Urothelium cell line (cell line): Measurements from ENCODE around the gene CPHXL2.

Source experiments
- DNase-seq: peaks from one replicate; pipeline ENCODE4 v3.0.0; 2011; ENCODE audit warnings: low spot score, mixed read lengths
- FAIRE-seq: peaks from 2 replicates; lab custom pipeline; 2011; peaks lifted over from hg19 to GRCh38; lab: Jason Lieb, UNC

The CPHXL2 gene

DNA sequence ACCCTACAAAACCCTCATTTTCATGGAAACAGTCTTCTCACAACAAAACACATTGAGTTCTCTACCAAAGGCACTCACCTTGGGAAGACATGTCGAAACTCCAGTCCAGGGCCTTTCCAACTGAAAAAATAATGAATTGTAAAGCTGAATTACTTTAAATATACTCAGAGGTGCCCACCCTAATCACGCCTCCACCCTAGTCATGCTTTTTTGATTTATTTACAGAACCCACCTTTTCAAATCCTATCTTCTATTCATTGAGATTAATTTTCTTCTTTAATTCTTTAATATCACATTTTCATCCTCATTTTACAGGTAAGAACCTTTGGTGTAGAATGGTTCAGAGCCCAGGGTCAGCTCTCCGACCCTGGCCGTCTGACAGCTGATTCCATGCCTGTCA lies at the start of gene CPHXL2:
CPHXL2 (minus strand) TSS at position 101 of the 400 bp plus-strand sequence; CDS start at position 91, 10 bp downstream.
- no peak for FAIRE-seq

DNA sequence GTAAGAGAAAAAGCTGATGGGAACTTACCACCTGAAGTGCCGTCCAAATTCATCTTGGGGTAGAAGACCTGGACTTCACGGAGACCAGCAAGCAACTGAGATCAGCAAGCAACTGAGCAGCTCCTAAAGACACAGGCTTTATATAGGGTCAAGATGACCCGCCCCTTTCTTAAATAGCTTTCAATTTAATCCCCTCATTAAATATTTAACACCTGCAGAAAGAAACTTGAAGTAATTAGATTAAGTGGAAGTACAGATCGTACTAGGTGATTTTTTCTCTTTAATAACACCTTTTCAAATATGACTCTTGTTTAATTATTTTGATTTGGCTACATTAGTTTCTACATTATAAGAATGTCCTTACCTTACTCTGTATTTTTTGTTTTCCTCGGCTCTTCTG lies 49.6 kb upstream of the CPHXL2 start, which contains the start of gene CPHXL:
CPHXL (minus strand) TSS at position 101 of the 400 bp plus-strand sequence; CDS start at position 53, 48 bp downstream.
- FAIRE-seq = no peak
- no peak for DNase-seq

More for the DNA sequence above, at the start of gene CPHXL2:
- no peak for DNase-seq

GRCh38 chr16:75718452-75718851 lies 41.6 kb upstream of the CPHXL2 start:
- FAIRE-seq (no peak), DNase-seq (no peak)

- no peak for FAIRE-seq
- DNase-seq = no peak
Observed at GRCh38 chr16:75714661-75715060, 37.9 kb upstream of the CPHXL2 start.

DNA sequence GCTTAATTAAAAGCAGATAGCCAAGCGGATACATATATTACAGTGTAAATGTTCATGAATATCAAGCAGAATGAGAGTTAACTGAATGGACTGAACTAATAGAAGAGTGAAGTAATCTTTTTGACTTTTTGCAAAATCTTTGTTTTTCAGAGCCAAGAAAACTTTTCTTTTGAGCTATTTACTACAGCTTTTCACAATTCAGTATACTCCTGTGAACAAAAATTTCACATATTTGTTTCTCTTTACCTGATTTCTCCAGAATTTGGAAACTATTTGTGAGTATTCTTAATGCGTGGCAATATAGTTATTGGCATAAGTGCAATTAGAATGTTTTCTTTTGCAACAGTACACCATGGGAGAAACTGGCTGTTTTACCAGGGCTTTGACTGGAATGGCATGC lies 33.5 kb upstream of the CPHXL2 start:
- DNase-seq (no peak), FAIRE-seq (no peak)

DNA sequence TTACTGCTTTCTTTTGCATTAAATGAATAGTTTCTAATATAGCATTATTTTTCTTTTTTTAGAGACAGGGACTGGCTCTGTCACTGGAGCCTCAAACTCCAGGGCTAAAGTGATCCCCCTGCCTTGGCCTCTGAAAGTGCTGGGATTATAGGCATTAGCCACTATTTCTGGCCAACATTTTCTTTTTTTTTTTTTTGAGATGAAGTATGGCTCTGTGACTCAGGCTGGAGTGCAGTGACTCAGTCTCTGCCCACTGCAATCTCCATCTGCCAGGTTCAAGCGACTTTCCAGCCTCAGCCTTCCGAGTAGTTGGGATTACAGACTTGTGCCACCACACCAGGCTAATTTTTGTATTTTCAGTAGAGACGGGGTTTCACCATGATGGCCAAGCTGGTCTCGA lies 26.5 kb upstream of the CPHXL2 start:
- no peak for FAIRE-seq
- no peak for DNase-seq

- no peak for DNase-seq
- FAIRE-seq = no peak
Observed at GRCh38 chr16:75702242-75702641, 25.4 kb upstream of the CPHXL2 start.

- DNase-seq (no peak), FAIRE-seq (no peak)
Observed at GRCh38 chr16:75701361-75701760, 24.6 kb upstream of the CPHXL2 start, which contains the start of gene DUXB. Gene DUXB, minus strand, starts transcription at chr16:75701461. Its CDS starts 43 bp downstream, at chr16:75701418.

GRCh38 chr16:75697571-75697970 lies 20.8 kb upstream of the CPHXL2 start:
- no peak for DNase-seq
- no peak for FAIRE-seq

DNA sequence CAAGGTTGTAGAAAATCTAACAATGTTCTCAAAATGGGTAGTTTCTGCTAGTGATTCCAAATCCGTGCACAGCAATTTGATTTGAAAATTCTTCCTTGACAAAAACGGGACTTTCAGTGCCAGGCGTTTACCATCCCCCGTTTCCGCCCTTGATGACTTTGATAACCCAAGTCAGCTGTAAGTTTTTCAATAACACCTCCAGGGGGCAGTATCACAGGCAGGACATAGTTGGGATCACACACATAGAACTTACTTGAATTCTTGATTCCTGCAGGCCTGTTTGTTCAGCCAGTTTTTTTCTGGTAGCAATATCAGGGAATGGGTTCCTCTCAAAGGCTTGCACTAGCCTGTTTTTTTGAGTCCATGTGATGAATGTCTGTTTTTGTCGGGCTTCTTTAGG lies 18.9 kb upstream of the CPHXL2 start:
- DNase-seq (no peak), FAIRE-seq (no peak)

GRCh38 chr16:75687361-75687760 lies 10.6 kb upstream of the CPHXL2 start:
- no peak for DNase-seq
- no peak for FAIRE-seq

DNA sequence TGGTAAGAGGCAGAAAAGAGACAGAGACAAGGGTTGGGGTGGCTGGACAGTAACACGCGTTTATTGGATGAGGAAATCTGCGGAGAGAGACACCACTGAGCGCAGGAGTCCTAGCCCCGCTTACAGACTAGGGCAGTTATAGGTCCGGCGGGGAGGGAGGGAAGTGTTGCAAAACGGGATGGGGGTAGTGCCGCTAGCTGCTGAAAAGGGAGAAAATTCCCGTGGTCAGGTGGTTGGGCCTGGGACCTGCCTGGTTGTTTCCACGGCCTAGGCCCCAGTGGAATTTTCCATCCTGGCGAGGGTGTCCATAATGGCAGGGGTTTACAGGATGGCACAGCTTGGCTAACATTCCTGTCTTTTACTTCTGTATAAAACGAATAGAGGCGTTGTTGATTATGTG lies 5.5 kb upstream of the CPHXL2 start:
- no peak for DNase-seq
- FAIRE-seq = no peak

- DNase-seq (no peak), FAIRE-seq (no peak)
Observed at GRCh38 chr16:75679366-75679765, 2.6 kb upstream of the CPHXL2 start.

- DNase-seq = no peak
- FAIRE-seq = no peak
Observed at GRCh38 chr16:75667503-75667902, 9.3 kb downstream of the CPHXL2 start.

DNA sequence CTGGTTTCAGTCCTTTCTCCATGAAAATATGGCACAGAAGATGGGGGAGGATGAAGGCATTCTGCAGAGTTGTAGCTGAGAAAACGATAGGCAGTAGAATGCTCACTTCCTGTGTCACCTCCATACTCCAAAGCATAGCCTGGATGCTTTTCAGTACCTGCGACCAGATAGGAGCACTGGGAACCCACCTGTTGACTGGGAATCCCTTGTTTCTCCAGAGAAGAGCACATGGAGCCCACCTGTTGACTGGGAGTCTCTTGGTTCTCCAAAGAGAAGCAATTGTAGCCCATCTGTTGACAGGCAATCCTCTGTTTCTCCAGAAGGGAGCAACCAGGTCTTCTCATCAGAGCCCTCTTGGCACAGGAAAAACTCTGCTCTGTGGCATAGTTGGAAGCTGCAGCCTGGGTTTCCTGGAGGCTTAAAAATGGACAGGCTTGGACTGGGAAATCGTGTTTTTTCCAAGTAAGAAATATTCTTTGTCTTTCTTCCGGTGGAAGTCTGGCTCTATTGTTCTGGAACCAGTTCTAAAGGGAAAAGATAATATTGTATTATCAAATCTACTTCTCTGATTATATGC lies 16.0 kb downstream of the CPHXL2 start:
- FAIRE-seq (no peak), DNase-seq (no peak)

- DNase-seq (no peak), FAIRE-seq (no peak)
Observed at GRCh38 chr16:75660321-75660720, 16.5 kb downstream of the CPHXL2 start.

GRCh38 chr16:75658175-75658574 lies 18.6 kb downstream of the CPHXL2 start:
- FAIRE-seq (no peak), DNase-seq (no peak)

DNA sequence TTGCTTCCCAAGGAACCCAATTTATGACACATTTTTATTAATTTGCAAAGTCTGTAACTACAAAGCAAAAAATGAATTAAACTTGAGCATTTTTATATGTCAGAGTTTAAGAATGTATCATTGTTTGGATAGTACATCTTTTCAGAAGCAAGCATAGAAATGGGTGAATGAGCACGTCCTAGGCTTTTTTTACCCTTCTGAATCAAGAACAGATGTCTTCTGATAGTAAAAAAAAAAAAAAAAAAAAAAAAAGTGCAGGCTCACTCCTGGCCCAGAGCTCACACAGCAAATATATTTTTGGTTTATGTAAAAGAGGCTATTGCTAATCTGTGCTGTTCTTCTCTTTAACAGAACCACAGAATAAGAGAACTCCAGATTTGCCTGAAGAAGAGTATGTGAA lies 22.9 kb downstream of the CPHXL2 start:
- no peak for DNase-seq

DNA sequence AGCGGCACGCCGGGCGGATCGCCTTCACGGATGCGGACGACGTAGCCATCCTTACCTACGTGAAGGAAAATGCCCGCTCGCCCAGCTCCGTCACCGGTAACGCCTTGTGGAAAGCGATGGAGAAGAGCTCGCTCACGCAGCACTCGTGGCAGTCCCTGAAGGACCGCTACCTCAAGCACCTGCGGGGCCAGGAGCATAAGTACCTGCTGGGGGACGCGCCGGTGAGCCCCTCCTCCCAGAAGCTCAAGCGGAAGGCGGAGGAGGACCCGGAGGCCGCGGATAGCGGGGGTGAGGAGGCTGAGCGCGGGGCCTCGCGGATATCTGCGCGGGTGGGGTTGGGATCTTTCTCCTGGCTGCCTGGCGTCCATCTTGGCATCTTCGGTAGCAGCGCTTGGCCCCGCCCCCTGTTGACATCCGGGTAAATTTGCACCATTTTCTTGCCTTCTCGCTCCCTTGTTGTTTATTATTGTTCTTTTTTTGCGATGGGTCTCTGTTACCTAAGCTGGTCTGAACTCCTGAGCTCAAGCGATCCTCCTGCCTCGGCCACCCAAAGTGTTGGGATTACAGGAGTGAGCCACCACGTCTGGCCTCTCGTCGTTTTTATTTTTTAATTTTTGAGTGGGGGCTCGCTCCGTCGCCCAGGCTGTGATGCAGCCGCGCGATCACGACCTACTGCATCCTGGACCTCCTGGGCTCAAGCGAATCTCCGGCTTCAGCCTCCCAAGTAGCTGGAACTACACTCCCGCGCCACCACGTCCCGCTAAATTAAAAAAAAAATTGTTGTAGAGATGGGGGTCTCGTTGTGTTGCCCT lies 28.3 kb downstream of the CPHXL2 start:
- FAIRE-seq (no peak), DNase-seq (peak; percentile 79)

More for the DNA sequence above, 22.9 kb downstream of the CPHXL2 start:
- no peak for FAIRE-seq

DNA sequence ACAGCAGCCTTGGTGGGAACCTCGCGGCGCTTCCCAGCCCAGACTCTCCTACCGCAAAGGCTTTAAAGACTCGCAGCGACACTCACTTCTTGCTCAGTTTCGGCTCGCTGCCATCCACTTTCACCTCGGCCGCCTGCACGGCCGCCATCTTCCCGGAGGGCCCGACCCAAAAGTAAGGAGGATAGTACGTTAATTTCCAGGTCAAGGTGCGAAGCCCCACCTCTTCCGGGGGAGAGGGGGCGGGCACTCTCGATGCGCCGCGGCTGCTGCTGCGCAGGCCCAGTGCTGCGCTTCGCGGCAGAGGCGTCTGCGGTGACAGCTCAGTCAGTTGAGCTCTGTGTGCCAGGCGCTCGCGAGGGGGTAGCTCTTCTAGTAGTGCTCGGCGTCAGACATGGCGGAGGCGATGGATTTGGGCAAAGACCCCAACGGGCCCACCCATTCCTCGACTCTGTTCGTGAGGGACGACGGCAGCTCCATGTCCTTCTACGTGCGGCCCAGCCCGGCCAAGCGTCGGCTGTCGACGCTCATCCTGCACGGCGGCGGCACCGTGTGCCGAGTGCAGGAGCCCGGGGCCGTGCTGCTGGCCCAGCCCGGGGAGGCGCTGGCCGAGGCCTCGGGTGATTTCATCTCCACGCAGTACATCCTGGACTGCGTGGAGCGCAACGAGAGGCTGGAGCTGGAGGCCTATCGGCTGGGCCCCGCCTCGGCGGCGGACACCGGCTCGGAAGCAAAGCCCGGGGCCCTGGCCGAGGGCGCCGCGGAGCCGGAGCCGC lies 29.1 kb downstream of the CPHXL2 start, which contains the start of the genes KARS1 and TERF2IP:
KARS1 (minus strand) TSS at position 174 of the 773 bp plus-strand sequence; CDS start at position 148, 26 bp downstream.
TERF2IP (plus strand) TSS at position 282 of the 773 bp plus-strand sequence; CDS start at position 392, 110 bp downstream.
- peak; percentile 98 for DNase-seq
- peak; percentile 5 for FAIRE-seq

GRCh38 chr16:75647112-75647491 lies 29.7 kb downstream of the CPHXL2 start:
- FAIRE-seq = no peak
- no peak for DNase-seq
